BLaER1 (cell line): ENCODE measurements around the gene IL22RA2.
"Not testable (repeated sequence)": the region's sequence is repeated elsewhere in the genome, so short reads cannot be mapped to it uniquely, and the experiment has no call there.

ENCODE experiments used
- H3K27ac ChIP-seq: shearing (Covaris generic); formaldehyde crosslinking; 2 replicates; pipeline ENCODE4 v1.8.1; 2022
- H3K27me3 ChIP-seq: shearing (Covaris generic); formaldehyde crosslinking; 2 replicates; pipeline ENCODE4 v1.8.1; 2022
- H3K36me3 ChIP-seq: shearing (Covaris generic); formaldehyde crosslinking; 2 replicates; pipeline ENCODE4 v1.8.1; 2022
- H3K4me1 ChIP-seq: shearing (Covaris generic); formaldehyde crosslinking; 2 replicates; pipeline ENCODE4 v1.8.1; 2022
- H3K4me2 ChIP-seq: shearing (Covaris generic); formaldehyde crosslinking; 2 replicates; pipeline ENCODE4 v1.8.1; 2022
- H3K4me3 ChIP-seq: shearing (Covaris generic); formaldehyde crosslinking; 2 replicates; pipeline ENCODE4 v1.8.1; 2022
- H3K9ac ChIP-seq: shearing (Covaris generic); formaldehyde crosslinking; 2 replicates; pipeline ENCODE4 v1.8.1; 2022
- H3K9me3 ChIP-seq: shearing (Covaris generic); formaldehyde crosslinking; 2 replicates; pipeline ENCODE4 v1.8.1; 2022
- H4K20me1 ChIP-seq: shearing (Covaris generic); formaldehyde crosslinking; 2 replicates; pipeline ENCODE4 v1.8.1; 2022
- Cebpa-rat ChIP-seq: shearing (Covaris generic); IDR thresholded peaks from 2 replicates; pipeline ENCODE4 v1.8.1; 2022

The IL22RA2 gene, protein sequence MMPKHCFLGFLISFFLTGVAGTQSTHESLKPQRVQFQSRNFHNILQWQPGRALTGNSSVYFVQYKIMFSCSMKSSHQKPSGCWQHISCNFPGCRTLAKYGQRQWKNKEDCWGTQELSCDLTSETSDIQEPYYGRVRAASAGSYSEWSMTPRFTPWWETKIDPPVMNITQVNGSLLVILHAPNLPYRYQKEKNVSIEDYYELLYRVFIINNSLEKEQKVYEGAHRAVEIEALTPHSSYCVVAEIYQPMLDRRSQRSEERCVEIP

DNA sequence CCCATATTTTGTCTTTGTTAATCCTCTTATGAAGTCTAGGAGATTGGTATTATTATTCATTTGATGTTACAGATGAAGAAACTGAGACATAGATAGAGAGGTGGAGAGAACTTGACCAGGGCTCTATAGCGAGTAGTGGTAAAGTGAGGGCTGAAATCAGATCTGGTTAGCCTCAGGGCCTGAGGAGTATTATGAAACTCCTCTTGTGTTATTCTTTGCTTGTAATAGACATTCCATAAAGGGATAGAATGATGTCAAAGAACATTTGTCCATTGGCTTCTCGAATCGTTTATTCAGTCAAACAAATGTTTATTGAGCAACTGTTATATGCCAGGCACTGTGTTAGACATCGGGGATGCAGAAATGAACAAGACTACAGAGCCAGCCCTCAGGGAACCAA is at the start of gene IL22RA2:
Gene IL22RA2 (minus strand): TSS at position 144 of the 400 bp plus-strand sequence. CDS start 11,895 bp downstream, outside the sequence.
- Histone ChIP-seq H3K9ac (no peak within 1 kb of the TSS), H3K36me3 (no peaks in the 10 kb centered on the region), H3K4me2 (no peak within 1 kb of the TSS), H3K4me3 (no peak within 1 kb of the TSS), H3K9me3 (peaks cover 37% of the 10 kb centered on the region), H3K4me1 (peaks cover 24% of the 10 kb centered on the region), H4K20me1 (no peaks in the 10 kb centered on the region), H3K27ac (no peak within 1 kb of the TSS), H3K27me3 (no peaks in the 10 kb centered on the region)
- no peak for TF ChIP-seq Cebpa-rat

DNA sequence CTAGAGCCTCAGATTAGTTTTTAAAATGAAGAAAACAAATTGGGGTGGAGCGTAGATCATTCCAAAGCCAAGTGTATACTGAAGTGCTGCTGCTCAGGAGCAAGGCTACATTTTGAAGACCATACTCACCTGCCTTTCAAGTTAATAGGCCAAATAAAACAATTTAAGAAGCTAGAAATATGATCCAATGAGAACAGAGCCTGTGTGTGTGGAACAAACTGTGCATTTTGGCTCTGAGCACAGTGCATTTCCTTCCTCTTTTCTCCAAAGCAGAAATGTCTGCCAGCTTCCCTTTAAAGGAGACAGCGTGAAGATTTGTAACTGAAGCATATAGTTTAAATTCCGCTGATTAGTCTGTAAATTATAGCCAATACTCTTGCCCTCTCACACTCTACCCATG is 48.9 kb upstream of the IL22RA2 start:
- peaks cover 12% of the 10 kb centered on the region for H4K20me1 ChIP-seq
- peak overlapping the region; percentile 46 for H3K9ac ChIP-seq
- H3K4me2 ChIP-seq = peak overlapping the region; percentile 79
- no peaks in the 10 kb centered on the region for H3K27me3 ChIP-seq
- peaks cover 4% of the 10 kb centered on the region; the same call in 1 of the 2 replicates for H3K9me3 ChIP-seq
- H3K4me1 ChIP-seq = peaks cover 64% of the 10 kb centered on the region
- H3K4me3 ChIP-seq = peak overlapping the region; percentile 27; the same call in 1 of the 2 replicates
- peak overlapping the region; percentile 80 for H3K27ac ChIP-seq
- TF ChIP-seq Cebpa-rat = no peak
- no peaks in the 10 kb centered on the region for H3K36me3 ChIP-seq

DNA sequence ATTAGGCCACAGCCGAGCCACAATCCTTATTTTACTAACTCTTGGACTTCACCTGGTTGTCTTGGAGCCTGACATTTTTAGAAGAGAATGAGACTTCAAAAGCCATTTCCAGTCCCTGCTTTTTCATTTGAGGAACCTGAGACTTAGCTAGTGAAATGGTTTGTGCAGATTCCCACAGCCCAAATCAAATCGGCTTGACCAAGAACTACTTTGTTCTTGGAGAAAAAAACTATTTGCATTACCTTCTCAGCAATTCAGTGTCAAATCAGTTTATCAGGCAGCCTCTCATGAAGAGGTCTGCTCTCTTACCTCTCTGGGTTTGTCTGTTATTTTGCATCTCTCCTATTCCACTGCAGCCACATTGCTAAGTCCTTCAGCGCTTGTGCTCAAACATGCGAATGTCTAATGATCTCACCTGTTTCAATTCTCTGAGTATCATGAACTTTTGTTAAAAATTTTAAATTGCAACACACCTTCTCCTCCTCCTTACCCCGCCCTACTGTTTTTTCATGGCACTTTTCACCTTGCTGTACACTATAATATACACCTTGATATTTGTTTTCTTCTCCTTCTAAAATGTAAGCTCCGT is 46.3 kb upstream of the IL22RA2 start:
- Histone ChIP-seq H3K4me2 (peak overlapping the region; percentile 86), H3K27me3 (no peaks in the 10 kb centered on the region), H3K4me1 (peaks cover 66% of the 10 kb centered on the region), H3K9ac (peak overlapping the region; percentile 83; the same call in 1 of the 2 replicates), H3K27ac (peak overlapping the region; percentile 82), H3K4me3 (peak overlapping the region; percentile 76), H4K20me1 (peaks cover 26% of the 10 kb centered on the region), H3K9me3 (peaks cover 4% of the 10 kb centered on the region; the same call in 1 of the 2 replicates), H3K36me3 (peaks cover 5% of the 10 kb centered on the region; the same call in 1 of the 2 replicates)
- no peak for TF ChIP-seq Cebpa-rat

DNA sequence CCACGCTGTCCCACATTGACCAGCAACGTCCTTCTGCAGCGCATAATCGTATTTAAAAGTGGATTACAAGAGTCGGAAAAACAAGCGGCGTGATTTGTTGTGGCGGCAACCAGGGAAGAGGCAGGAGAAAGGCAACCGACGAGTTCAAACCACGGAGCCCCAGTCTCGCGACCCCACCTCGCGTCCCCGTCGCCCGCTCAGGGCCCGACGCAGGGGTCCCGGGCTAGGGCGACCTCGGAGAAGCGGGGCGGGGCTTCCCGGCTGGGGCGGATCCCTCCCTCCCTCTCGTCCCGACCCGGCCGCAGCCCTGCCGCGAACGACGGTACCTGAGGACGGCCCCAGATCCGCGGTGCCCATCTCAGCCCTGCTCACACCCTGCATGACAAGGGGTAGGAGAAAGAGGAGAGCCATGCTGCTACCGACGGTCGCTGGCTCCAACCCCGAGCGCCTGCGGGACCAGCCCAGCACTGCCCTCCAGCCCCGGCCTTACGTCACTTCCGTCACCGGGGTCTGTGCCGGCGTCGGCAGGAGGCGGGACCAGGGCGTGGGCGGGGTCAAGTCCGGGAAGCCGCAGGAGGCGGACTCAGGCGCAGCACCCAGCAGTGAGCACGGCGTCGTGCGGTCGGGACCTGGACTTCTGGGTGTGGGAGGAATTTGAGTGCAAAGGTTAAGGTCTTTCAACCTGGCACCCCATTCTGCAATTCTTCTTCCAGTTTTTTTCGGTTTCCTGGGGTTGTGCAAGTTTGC is 45.6 kb upstream of the IL22RA2 start, which contains the start of gene IFNGR1:
Gene IFNGR1 (minus strand): TSS at position 469 of the 747 bp plus-strand sequence. CDS start 58 bp downstream, at position 411.
- no peak for TF ChIP-seq Cebpa-rat
- peak within 1 kb of the TSS; percentile 86 for H3K4me2 ChIP-seq
- H3K36me3 ChIP-seq = peaks cover 9% of the 10 kb centered on the region; the same call in 1 of the 2 replicates
- H3K4me1 ChIP-seq = peaks cover 60% of the 10 kb centered on the region
- H3K27ac ChIP-seq = peak within 1 kb of the TSS; percentile 82
- H3K9ac ChIP-seq = peak within 1 kb of the TSS; percentile 83
- H3K4me3 ChIP-seq = peak within 1 kb of the TSS; percentile 76
- peaks cover 31% of the 10 kb centered on the region for H4K20me1 ChIP-seq
- H3K27me3 ChIP-seq = no peaks in the 10 kb centered on the region
- H3K9me3 ChIP-seq = peaks cover 9% of the 10 kb centered on the region; the same call in 1 of the 2 replicates

DNA sequence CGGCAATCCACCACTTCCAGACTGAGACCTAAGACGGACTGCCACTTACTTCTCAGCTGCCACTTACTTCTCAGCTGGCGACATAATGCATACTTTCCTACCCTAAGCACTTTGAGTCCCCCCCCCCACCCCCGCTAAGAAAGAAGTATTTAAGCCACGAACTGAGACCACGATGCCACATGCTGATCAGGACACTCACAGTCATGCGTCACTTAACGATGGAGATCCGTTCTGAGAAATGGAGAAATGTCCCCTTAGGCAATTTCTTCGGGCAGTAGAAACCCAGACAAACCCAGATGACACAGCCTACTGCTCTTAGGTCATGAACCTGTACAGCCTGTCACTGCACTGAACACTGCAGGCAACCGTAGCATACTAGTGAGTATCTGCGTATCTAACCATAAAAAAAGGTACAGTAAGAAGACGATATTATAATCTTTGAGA is 45.1 kb upstream of the IL22RA2 start:
- H3K4me2 ChIP-seq = peak overlapping the region; percentile 86
- peaks cover 15% of the 10 kb centered on the region for H3K36me3 ChIP-seq
- peaks cover 37% of the 10 kb centered on the region for H4K20me1 ChIP-seq
- peak overlapping the region; percentile 76 for H3K4me3 ChIP-seq
- H3K27me3 ChIP-seq = no peaks in the 10 kb centered on the region
- TF ChIP-seq Cebpa-rat = no peak
- peaks cover 54% of the 10 kb centered on the region for H3K4me1 ChIP-seq
- peak overlapping the region; percentile 83 for H3K9ac ChIP-seq
- peaks cover 15% of the 10 kb centered on the region for H3K9me3 ChIP-seq
- H3K27ac ChIP-seq = peak overlapping the region; percentile 82

DNA sequence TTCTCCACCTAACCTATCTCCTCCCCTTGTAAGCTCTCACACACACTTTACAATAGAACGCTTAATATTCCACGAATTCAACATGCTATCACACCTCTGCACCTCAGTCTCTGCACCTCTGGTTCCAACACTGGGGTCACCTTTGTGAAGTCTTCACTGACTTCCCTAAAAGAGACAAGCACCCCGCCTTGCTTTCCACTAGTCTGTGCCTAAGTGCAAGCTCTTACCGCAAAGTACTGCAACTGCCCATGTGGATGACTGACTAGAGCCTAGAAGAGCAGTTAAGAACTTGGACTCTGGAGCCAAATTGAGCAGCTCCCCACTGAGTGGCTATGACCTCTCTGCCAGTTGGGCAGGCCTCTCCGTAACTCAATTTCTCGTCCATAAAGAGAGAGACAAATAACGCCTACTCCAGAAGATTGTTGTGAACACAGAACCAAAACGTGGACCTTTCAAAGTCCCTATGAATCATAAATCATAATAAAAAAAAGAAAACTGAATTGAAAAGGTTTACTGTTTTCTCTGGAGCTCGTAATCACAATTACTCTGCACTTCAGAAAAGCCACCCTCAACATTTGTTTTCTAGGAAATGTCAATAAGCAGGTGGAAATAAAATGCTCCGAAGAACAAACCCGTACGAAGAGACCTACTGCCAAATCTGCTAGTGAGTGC is 44.5 kb upstream of the IL22RA2 start:
- H3K9ac ChIP-seq = peak overlapping the region; percentile 83
- H3K36me3 ChIP-seq = peaks cover 17% of the 10 kb centered on the region
- H3K4me3 ChIP-seq = peak overlapping the region; percentile 76
- peak overlapping the region; percentile 82; the same call in 1 of the 2 replicates for H3K27ac ChIP-seq
- H3K27me3 ChIP-seq = no peaks in the 10 kb centered on the region
- peaks cover 48% of the 10 kb centered on the region for H3K4me1 ChIP-seq
- peak overlapping the region; percentile 86 for H3K4me2 ChIP-seq
- peaks cover 17% of the 10 kb centered on the region for H3K9me3 ChIP-seq
- H4K20me1 ChIP-seq = peaks cover 41% of the 10 kb centered on the region
- TF ChIP-seq Cebpa-rat = no peak

DNA sequence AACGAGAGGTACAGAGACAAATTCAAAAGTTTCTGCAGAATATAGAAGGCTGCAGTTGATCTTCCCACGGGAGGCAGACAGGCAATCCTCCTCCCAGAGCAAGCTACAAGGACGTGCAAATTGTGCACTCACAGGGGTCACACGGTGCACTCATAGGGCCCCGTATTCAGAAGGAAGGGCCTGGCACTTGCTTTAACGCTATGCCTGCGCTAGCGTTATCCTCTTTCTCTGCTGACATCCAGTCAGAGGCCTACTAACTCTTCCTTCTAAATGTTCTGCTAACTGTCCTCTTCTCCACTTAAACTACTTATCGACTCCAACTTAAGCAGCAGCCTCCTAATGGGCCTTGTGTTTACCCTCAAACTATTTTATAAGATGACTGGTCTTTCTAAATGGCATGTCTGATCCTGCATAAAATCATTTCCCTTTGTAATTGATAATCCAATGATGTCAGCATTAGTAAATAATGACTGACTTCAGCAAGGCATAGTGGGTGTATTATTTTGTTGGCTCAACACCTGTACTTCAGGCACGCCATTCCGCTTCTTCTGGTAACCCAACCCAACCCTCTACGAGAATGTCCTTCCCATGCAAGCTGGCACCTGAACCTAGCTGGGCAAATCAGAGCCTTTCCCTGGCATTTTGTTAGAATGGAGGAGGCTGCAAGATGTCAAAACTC is 43.6 kb upstream of the IL22RA2 start:
- TF ChIP-seq Cebpa-rat = no peak
- Histone ChIP-seq H3K4me2 (peak overlapping the region; percentile 86), H3K36me3 (peaks cover 24% of the 10 kb centered on the region), H3K9ac (0 out of 2 replicates have a peak overlapping the region, but pooled peaks have one; percentile 83), H3K27ac (no peak overlapping the region), H3K9me3 (peaks cover 25% of the 10 kb centered on the region), H3K4me1 (peaks cover 39% of the 10 kb centered on the region), H4K20me1 (peaks cover 41% of the 10 kb centered on the region), H3K27me3 (no peaks in the 10 kb centered on the region), H3K4me3 (no peak overlapping the region; the same call in 1 of the 2 replicates)

DNA sequence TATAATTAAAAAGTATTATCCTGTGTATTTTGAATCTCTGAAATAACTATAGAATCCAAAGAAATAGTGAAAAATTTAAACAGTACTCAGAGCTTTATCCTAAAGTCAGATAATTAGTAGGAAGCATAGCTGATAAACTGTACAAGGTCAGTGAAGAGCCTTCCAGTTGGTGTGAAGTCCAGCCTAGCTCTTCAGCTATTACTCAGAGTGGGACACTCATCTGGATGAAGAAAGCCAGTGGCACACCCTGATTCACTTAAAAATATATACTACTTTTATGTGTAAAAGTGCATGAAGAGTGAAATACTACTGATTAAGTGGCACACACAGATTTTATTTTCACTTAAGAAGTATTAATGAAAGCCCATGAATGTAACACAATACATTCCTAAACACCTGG is 42.7 kb upstream of the IL22RA2 start:
- H3K4me1 ChIP-seq = peaks cover 31% of the 10 kb centered on the region
- no peak for TF ChIP-seq Cebpa-rat
- H3K27me3 ChIP-seq = no peaks in the 10 kb centered on the region
- H3K9me3 ChIP-seq = peaks cover 32% of the 10 kb centered on the region
- peaks cover 41% of the 10 kb centered on the region for H4K20me1 ChIP-seq
- no peak overlapping the region for H3K27ac ChIP-seq
- no peak overlapping the region for H3K9ac ChIP-seq
- peaks cover 33% of the 10 kb centered on the region for H3K36me3 ChIP-seq
- no peak overlapping the region for H3K4me3 ChIP-seq
- no peak overlapping the region for H3K4me2 ChIP-seq

DNA sequence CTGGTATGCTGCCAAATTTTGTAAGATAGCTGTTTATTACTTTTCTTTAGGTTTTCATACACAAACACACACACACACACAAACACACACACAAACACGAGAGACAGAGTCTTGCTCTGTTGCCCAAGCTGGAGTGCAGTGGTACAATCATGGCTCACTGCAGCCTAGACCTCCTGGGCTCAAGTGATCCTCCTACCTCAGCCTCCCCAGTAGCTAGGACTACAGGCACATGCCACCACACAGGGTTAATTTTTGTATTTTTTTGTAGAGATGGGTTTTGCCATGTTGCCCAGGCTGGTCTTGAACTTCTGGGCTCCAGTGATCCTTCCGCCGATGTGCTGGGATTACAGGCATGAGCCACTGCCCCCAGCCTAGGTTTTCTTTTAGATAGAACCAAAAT is 42.2 kb upstream of the IL22RA2 start:
- Histone ChIP-seq H3K9me3 (peaks cover 35% of the 10 kb centered on the region), H3K4me1 (peaks cover 31% of the 10 kb centered on the region), H3K36me3 (peaks cover 35% of the 10 kb centered on the region), H4K20me1 (peaks cover 41% of the 10 kb centered on the region)
- H3K9ac ChIP-seq, H3K4me2 ChIP-seq, H3K27ac ChIP-seq, H3K4me3 ChIP-seq, H3K27me3 ChIP-seq: not testable (repeated sequence)
